Hematopoietic multipotent progenitor cell (in vitro differentiated cells): ENCODE data around the gene COX6A2. TPM values are rescaled to one million over a fixed set of nuclear protein-coding genes. Genes with fewer than 3 reads are reported as not detected.

Experiments
- DNase-seq, 3 donors: peaks; one replicate each; pipeline ENCODE4 v3.0.0-alpha.2; 2011 to 2015; ENCODE audit warnings: low read depth in 2 of 3, low spot score in 2 of 3
- total RNA-seq: library from RNA; depleted of rRNA; stranded (reverse); fragments of >200 nt; gene quantifications from one replicate; pipeline ENCODE4 v1.2.3, GENCODE V29; 2012

The COX6A2 gene
- total RNA-seq, 1 donor: not detected

DNA sequence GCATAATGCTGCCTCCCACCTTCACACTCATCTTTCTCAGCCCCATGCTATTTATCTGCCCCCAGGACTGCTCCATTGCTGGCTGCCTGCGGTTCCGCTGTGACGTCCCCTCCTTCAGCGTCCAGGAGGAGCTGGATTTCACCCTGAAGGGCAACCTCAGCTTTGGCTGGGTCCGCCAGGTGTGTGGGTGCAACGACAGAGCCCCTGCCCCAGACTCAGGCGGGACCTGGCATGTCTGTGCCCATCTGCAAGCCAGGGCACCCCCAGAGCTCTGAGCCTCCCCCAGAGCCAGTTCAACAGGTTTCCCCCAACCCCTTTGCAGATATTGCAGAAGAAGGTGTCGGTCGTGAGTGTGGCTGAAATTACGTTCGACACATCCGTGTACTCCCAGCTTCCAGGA is 48.0 kb downstream of the COX6A2 start:
- no peak for DNase-seq

Other genes with a start within 250 kb of the COX6A2 start
- 104 TPM for gene FUS, start 248.2 kb downstream of the COX6A2 start, total RNA-seq
- 238 TPM for gene PYCARD, start 225.6 kb downstream of the COX6A2 start, total RNA-seq
- under 0.01 TPM for gene TRIM72, start 214.2 kb downstream of the COX6A2 start, total RNA-seq
- gene PYDC1, start 211.2 kb downstream of the COX6A2 start, total RNA-seq: not detected
- 6.2 TPM for gene ITGAM, start 168.4 kb downstream of the COX6A2 start, total RNA-seq
- 18.6 TPM for gene ITGAX, start 73.2 kb downstream of the COX6A2 start, total RNA-seq
- not detected for gene ITGAD, start 35.0 kb downstream of the COX6A2 start, total RNA-seq
- 1.1 TPM for gene ZNF843, start 14.4 kb upstream of the COX6A2 start, total RNA-seq
- 39.3 TPM for gene ARMC5, start 31.1 kb upstream of the COX6A2 start, total RNA-seq
- 9.4 TPM for gene TGFB1I1, start 43.8 kb upstream of the COX6A2 start, total RNA-seq
- gene SLC5A2, start 54.8 kb upstream of the COX6A2 start, total RNA-seq: 0.81 TPM
- 83.2 TPM for gene RUSF1, start 80.0 kb upstream of the COX6A2 start, total RNA-seq
- 1.6 TPM for gene AHSP, start 99.5 kb upstream of the COX6A2 start, total RNA-seq